ENCODE results near the gene SPA17.

DNA sequence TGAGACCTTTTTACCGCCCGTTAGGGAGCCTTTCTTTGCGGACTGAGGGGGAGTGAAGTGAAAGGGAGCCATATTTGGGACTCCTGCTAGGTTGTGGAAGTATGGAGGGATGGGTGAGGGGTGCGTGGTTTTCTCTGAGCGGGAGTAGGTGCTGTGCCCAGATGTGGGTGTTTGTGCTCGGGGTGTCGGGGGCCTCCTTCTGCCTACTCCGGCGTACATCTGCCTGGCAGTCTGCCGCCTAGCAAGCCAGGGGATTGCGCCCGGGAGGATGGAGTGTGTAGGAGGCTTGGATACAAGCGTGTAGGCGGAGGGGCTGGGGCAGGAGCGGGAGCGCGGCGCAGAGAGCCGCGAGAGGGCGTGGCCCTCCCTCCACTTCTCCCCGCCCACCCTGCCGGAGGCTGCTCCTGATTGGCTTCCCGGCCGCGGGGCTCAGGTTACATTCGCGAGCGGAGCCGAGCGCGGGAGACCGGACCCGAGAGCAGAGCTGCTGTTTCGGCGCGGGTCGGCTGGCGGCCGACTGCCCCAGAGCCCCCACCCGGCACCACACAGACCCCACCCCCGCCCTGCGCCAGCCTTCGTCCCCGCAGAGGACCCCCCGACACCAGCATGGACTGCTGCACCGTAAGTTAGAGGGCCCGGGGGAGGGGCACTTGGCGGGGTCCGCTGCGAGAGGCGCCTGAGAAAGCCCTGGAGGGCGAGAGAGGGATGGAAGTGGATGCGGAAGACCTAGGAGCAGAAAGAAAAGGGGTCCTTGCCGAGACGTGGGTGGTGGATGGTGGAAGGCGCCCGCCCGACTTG is 66.0 kb downstream of the SPA17 start, which contains the start of gene NRGN:
- TF ChIP-seq EZH2 (IDR thresholded peaks at IDR 0.05; ENCODE audit: borderline replicate concordance, insufficient read depth, low read length, poor library complexity, severe bottlenecking) = no peak
- no peak for TF ChIP-seq CTCF (IDR thresholded peaks at IDR 0.05; ENCODE audit: poor library complexity, severe bottlenecking)
- no peak for TF ChIP-seq TAF1 (IDR thresholded peaks at IDR 0.05; ENCODE audit: low read depth)
- no peak for TF ChIP-seq REST (IDR thresholded peaks at IDR 0.05; ENCODE audit: borderline replicate concordance)
- TF ChIP-seq SMC3 (conservative IDR thresholded peaks at IDR 0.05; ENCODE audit: poor library complexity) = no peak
- TF ChIP-seq EP300 (conservative IDR thresholded peaks at IDR 0.05; ENCODE audit: poor library complexity, severe bottlenecking) = no peak
- TF ChIP-seq POLR2AphosphoS5 (IDR thresholded peaks at IDR 0.05) = no peak
- no peak for TF ChIP-seq RAD21 (conservative IDR thresholded peaks at IDR 0.05)
- TF ChIP-seq MXI1 (conservative IDR thresholded peaks at IDR 0.05; ENCODE audit: poor library complexity, severe bottlenecking) = no peak
